H1 (cell line): ENCODE measurements around the gene SLC17A3. TPM values are rescaled to one million over a fixed set of nuclear protein-coding genes. Genes with fewer than 3 reads are reported as not detected.

Experiments
- CTCF ChIA-PET: fragments of 300-600 bp; sonication (Branson Sonifier 250); formaldehyde crosslinking; loops from one replicate; lab custom pipeline; 2021; ENCODE audit not compliant: partially characterized antibody; lab: Charles Lee
- POLR2A ChIA-PET: fragments of 300-600 bp; sonication (Branson Sonifier 250); formaldehyde crosslinking; loops from one replicate; lab custom pipeline; 2021; ENCODE audit warnings: inconsistent platforms; ENCODE audit not compliant: partially characterized antibody; lab: Charles Lee
- DNase-seq, 2 experiments: peaks; one replicate each; pipeline versions ENCODE4 v3.0.0 to v3.0.0-alpha.2; 2010 to 2022; ENCODE audit warnings: low spot score in 2 of 2, low read depth in 1 of 2, mixed read lengths in 1 of 2
- FAIRE-seq: peaks from 2 replicates; lab custom pipeline; 2011; peaks lifted over from hg19 to GRCh38; lab: Jason Lieb, UNC
- H2AFZ ChIP-seq: 2 replicates; pipeline ENCODE4 v1.8.1; 2012; ENCODE audit warnings: low read length, inconsistent platforms
- H2AK5ac ChIP-seq: 2 replicates; pipeline ENCODE4 v1.6.1; 2013; ENCODE audit warnings: low read depth, low read length
- H2BK120ac ChIP-seq: replicated peaks from 2 replicates; pipeline ENCODE3; 2013; ENCODE audit warnings: low read depth, low read length, inconsistent platforms
- H2BK12ac ChIP-seq: 2 replicates; pipeline ENCODE4 v1.6.1; 2013; ENCODE audit warnings: low read depth, low read length
- H2BK15ac ChIP-seq: 2 replicates; pipeline ENCODE4 v1.6.1; 2013; ENCODE audit warnings: low read length
- H2BK20ac ChIP-seq: 2 replicates; pipeline ENCODE4 v1.6.1; 2013; ENCODE audit warnings: low read length
- H2BK5ac ChIP-seq: 2 replicates; pipeline ENCODE4 v1.6.1; 2013; ENCODE audit warnings: low read depth, low read length
- H3K14ac ChIP-seq: 2 replicates; pipeline ENCODE4 v1.6.1; 2013; ENCODE audit warnings: inconsistent platforms; ENCODE audit not compliant: insufficient read length
- H3K18ac ChIP-seq: 2 replicates; pipeline ENCODE4 v1.6.1; 2013; ENCODE audit warnings: low read length; ENCODE audit errors: extremely low read depth
- H3K23ac ChIP-seq: 2 replicates; pipeline ENCODE4 v1.6.1; 2013; ENCODE audit warnings: inconsistent platforms; ENCODE audit not compliant: insufficient read length
- H3K23me2 ChIP-seq: 2 replicates; pipeline ENCODE4 v1.6.1; 2013; ENCODE audit warnings: low read depth, low read length
- H3K27ac ChIP-seq: 2 replicates; pipeline ENCODE4 v1.6.1; 2011; ENCODE audit warnings: low read depth, low read length, inconsistent platforms
- H3K27me3 ChIP-seq, 4 experiments: replicated peaks in 1 of 4; 1 replicate in 1 of 4; 2 replicates in 3 of 4; pipeline versions ENCODE4 v1.6.1 to v1.8.1; 2011 to 2013; ENCODE audit warnings: low read length in 3 of 4, mild to moderate bottlenecking in 3 of 4, inconsistent platforms in 2 of 4, mixed read lengths in 2 of 4, moderate library complexity in 1 of 4; ENCODE audit not compliant: control insufficient read depth in 3 of 4, insufficient read depth in 3 of 4; ENCODE audit errors: extremely low read depth in 1 of 4
- H3K36me3 ChIP-seq, 4 experiments: 2 replicates each; pipeline versions ENCODE4 v1.6.1 to v1.8.1; 2011 to 2013; ENCODE audit warnings: mild to moderate bottlenecking in 4 of 4, low read length in 3 of 4, moderate library complexity in 2 of 4, control low read depth in 1 of 4, inconsistent platforms in 1 of 4; ENCODE audit not compliant: insufficient read depth in 4 of 4, control insufficient read depth in 2 of 4
- H3K4ac ChIP-seq: replicated peaks from 2 replicates; pipeline ENCODE3; 2013; ENCODE audit warnings: low read length, low read depth, mixed read lengths, inconsistent platforms; ENCODE audit not compliant: insufficient read length
- H3K4me1 ChIP-seq, 4 experiments: replicated peaks in 1 of 4; 1 replicate in 1 of 4; 2 replicates in 3 of 4; pipeline versions ENCODE4 v1.6.1 to v1.8.1; 2011 to 2013; ENCODE audit warnings: low read length in 3 of 4, inconsistent platforms in 2 of 4, mixed read lengths in 1 of 4; ENCODE audit not compliant: insufficient read depth in 4 of 4, control insufficient read depth in 3 of 4
- H3K4me2 ChIP-seq, 2 experiments: 2 replicates each; pipeline versions ENCODE4 v1.6.1 to v1.8.1; 2011 to 2013; ENCODE audit warnings: low read depth in 2 of 2, low read length in 2 of 2, control low read depth in 1 of 2, inconsistent platforms in 1 of 2, mild to moderate bottlenecking in 1 of 2; ENCODE audit not compliant: insufficient read depth in 1 of 2
- H3K4me3 ChIP-seq, 4 experiments: fragments of 200-600, 300-600 bp in 1 of 4; sonication (generic), shearing (Covaris generic), sonication (Bioruptor Twin) in 1 of 4; 2 replicates each; pipeline versions ENCODE4 v1.5.1 to v1.8.1; 2011 to 2016; ENCODE audit warnings: low read length in 4 of 4, low read depth in 3 of 4, control low read depth in 2 of 4, inconsistent platforms in 2 of 4, mild to moderate bottlenecking in 2 of 4, mixed read lengths in 1 of 4, moderate library complexity in 1 of 4; ENCODE audit not compliant: insufficient read depth in 2 of 4; ENCODE audit errors: extremely low read depth in 1 of 4
- H3K56ac ChIP-seq: replicated peaks from 2 replicates; pipeline ENCODE3; 2013; ENCODE audit warnings: low read depth, mild to moderate bottlenecking, mixed read lengths, low read length, inconsistent platforms; ENCODE audit not compliant: insufficient read length
- H3K79me1 ChIP-seq: 2 replicates; pipeline ENCODE4 v1.6.1; 2013; ENCODE audit warnings: low read depth, low read length, control low read depth
- H3K79me2 ChIP-seq, 2 experiments: 2 replicates each; pipeline versions ENCODE4 v1.6.1 to v1.8.1; 2012 to 2013; ENCODE audit warnings: low read length in 2 of 2, mild to moderate bottlenecking in 2 of 2, inconsistent platforms in 1 of 2; ENCODE audit not compliant: insufficient read depth in 2 of 2, control insufficient read depth in 1 of 2
- H3K9ac ChIP-seq, 4 experiments: replicated peaks in 1 of 4; 1 replicate in 1 of 4; 2 replicates in 3 of 4; pipeline versions ENCODE4 v1.6.1 to v1.8.1; 2011 to 2013; ENCODE audit warnings: low read depth in 3 of 4, low read length in 3 of 4, control low read depth in 2 of 4, mild to moderate bottlenecking in 2 of 4, moderate library complexity in 2 of 4, inconsistent platforms in 1 of 4; ENCODE audit errors: extremely low read depth in 1 of 4
- H3K9me3 ChIP-seq, 2 experiments: 2 replicates each; pipeline versions ENCODE4 v1.6.1 to v1.8.1; 2012 to 2013; ENCODE audit warnings: mild to moderate bottlenecking in 2 of 2, moderate library complexity in 2 of 2, control low read depth in 1 of 2, inconsistent platforms in 1 of 2, low read depth in 1 of 2, low read length in 1 of 2, mixed read lengths in 1 of 2; ENCODE audit not compliant: insufficient read depth in 2 of 2
- H4K20me1 ChIP-seq, 2 experiments: replicated peaks in 1 of 2; 2 replicates each; pipeline versions ENCODE3 to v1.8.1; 2011 to 2013; ENCODE audit warnings: inconsistent platforms in 2 of 2, low read length in 2 of 2, mild to moderate bottlenecking in 1 of 2; ENCODE audit not compliant: insufficient read depth in 2 of 2, control insufficient read depth in 1 of 2
- H4K5ac ChIP-seq: 2 replicates; pipeline ENCODE4 v1.6.1; 2013; ENCODE audit warnings: low read length, low read depth, mixed read lengths, inconsistent platforms; ENCODE audit not compliant: insufficient read length
- H4K8ac ChIP-seq: 2 replicates; pipeline ENCODE4 v1.8.0; 2013; ENCODE audit warnings: mild to moderate bottlenecking, moderate library complexity, low read length, inconsistent platforms; ENCODE audit not compliant: insufficient read depth; ENCODE audit errors: extremely low read depth
- H4K91ac ChIP-seq: replicated peaks from 2 replicates; pipeline ENCODE3; 2013; ENCODE audit warnings: low read length, mixed read lengths, inconsistent platforms; ENCODE audit not compliant: insufficient read length
- BACH1 ChIP-seq: IDR thresholded peaks from 2 replicates; pipeline ENCODE4 v1.6.1; 2012; ENCODE audit warnings: low read length, improper control_type of control experiment
- CHD2 ChIP-seq: IDR thresholded peaks from 2 replicates; pipeline ENCODE4 v1.6.1; 2012; ENCODE audit warnings: low read length, improper control_type of control experiment
- CREB1 ChIP-seq: IDR thresholded peaks from 2 replicates; pipeline ENCODE4 v1.6.1; 2012; ENCODE audit warnings: inconsistent platforms
- CTBP2 ChIP-seq: IDR thresholded peaks from 2 replicates; pipeline ENCODE4 v1.7.0; 2011; ENCODE audit warnings: borderline replicate concordance, mild to moderate bottlenecking, moderate library complexity, mixed read lengths, low read length; ENCODE audit not compliant: insufficient read depth, insufficient read length
- CTCF ChIP-seq, 3 experiments: IDR thresholded peaks; 1 replicate in 2 of 3; 2 replicates in 1 of 3; pipeline versions ENCODE4 v1.5.1 to v1.6.1; 2011; ENCODE audit warnings: low read length in 3 of 3, mild to moderate bottlenecking in 3 of 3, inconsistent platforms in 2 of 3, low read depth in 1 of 3, moderate library complexity in 1 of 3; ENCODE audit not compliant: insufficient read depth in 1 of 3; ENCODE audit errors: control extremely low read depth in 1 of 3
- HDAC6 ChIP-seq: IDR thresholded peaks from one replicate; pipeline ENCODE4 v1.7.1; 2012; ENCODE audit warnings: low read depth, mild to moderate bottlenecking, inconsistent platforms, low read length, moderate library complexity
- KDM4A ChIP-seq: IDR thresholded peaks from one replicate; pipeline ENCODE4 v1.7.1; 2012; ENCODE audit warnings: low read depth, mild to moderate bottlenecking, moderate library complexity, low read length, inconsistent platforms; ENCODE audit not compliant: severe bottlenecking
- MAFK ChIP-seq: IDR thresholded peaks from 2 replicates; pipeline ENCODE4 v1.6.1; 2012; ENCODE audit warnings: low read depth, mild to moderate bottlenecking, improper control_type of control experiment, low read length
- RFX5 ChIP-seq: IDR thresholded peaks from 2 replicates; pipeline ENCODE4 v1.6.1; 2011; ENCODE audit warnings: low read depth, low read length, improper control_type of control experiment, borderline replicate concordance
- TAF1 ChIP-seq: IDR thresholded peaks from 2 replicates; pipeline ENCODE4 v1.6.1; 2011; ENCODE audit warnings: mild to moderate bottlenecking, low read depth, low read length
- TBP ChIP-seq: IDR thresholded peaks from 2 replicates; pipeline ENCODE4 v1.6.1; 2011; ENCODE audit warnings: low read depth, low read length, improper control_type of control experiment
- TEAD4 ChIP-seq: IDR thresholded peaks from 2 replicates; pipeline ENCODE4 v1.6.1; 2012; ENCODE audit warnings: low read depth, low read length, inconsistent platforms, mixed read lengths
- YY1 ChIP-seq: IDR thresholded peaks from 2 replicates; pipeline ENCODE4 v1.6.1; 2011; ENCODE audit warnings: low read depth, mild to moderate bottlenecking, low read length
- ZNF274 ChIP-seq: IDR thresholded peaks from 2 replicates; pipeline ENCODE4 v1.7.0; 2012; ENCODE audit warnings: low read length, borderline replicate concordance; ENCODE audit errors: extremely low read depth
- polyA plus RNA-seq, 7 experiments: library from polyadenylated mRNA; depleted of rRNA in 3 of 7; stranded (reverse) in 5 of 7; unstranded in 2 of 7; fragments of >200 nt in 5 of 7; fragments of 200-250 nt in 2 of 7; gene quantifications; 1 replicate in 5 of 7; 2 replicates in 1 of 7; 4 replicates in 1 of 7; pipeline versions ENCODE4 v1.2.1 to v1.2.3, GENCODE V29; 2011 to 2013; ENCODE audit warnings: missing spikeins in 2 of 7, mixed read lengths in 2 of 7
- total RNA-seq: library from RNA; stranded (reverse); fragmentation: NEBNext Ultra II Directional; extraction: Animal tissue kit (Norgen Biotek cat#: 25700); gene quantifications from 2 replicates; pipeline ENCODE4 v1.2.1, GENCODE V29; 2021

The SLC17A3 gene
- total and polyA plus RNA-seq, 2 of the 8 experiments (the other 6 are each of a cell fraction or from before 2014, with no cell fraction given): not detected

GRCh38 chr6:25832307-25832662 lies 41.8 kb downstream of the SLC17A3 start:
- Histone ChIP-seq H4K91ac (no peak overlapping the region), H3K14ac (no peak overlapping the region), H3K79me1 (no peaks in the 10 kb centered on the region), H3K9ac (no peak overlapping the region), H2AFZ (no peak overlapping the region), H2BK120ac (no peak overlapping the region), H2BK20ac (no peak overlapping the region), H2AK5ac (no peak overlapping the region), H3K27ac (no peak overlapping the region), H4K20me1 (no peaks in the 10 kb centered on the region), H2BK5ac (no peak overlapping the region), H3K4me2 (no peak overlapping the region), H3K79me2 (no peaks in the 10 kb centered on the region), H3K4ac (no peak overlapping the region), H3K56ac (no peak overlapping the region), H3K9me3 (no peaks in the 10 kb centered on the region), H4K5ac (no peak overlapping the region), H3K23me2 (no peaks in the 10 kb centered on the region), H3K4me1 (no peaks in the 10 kb centered on the region), H3K36me3 (no peaks in the 10 kb centered on the region), H2BK15ac (no peak overlapping the region), H3K23ac (no peak overlapping the region), H3K4me3 (no peak overlapping the region), H4K8ac (no peak overlapping the region), H3K27me3 (no peaks in the 10 kb centered on the region), H3K18ac (no peak overlapping the region), H2BK12ac (no peak overlapping the region)
- no peak for TF ChIP-seq HDAC6
- TF ChIP-seq CHD2: no peak
- TF ChIP-seq CTBP2: no peak
- TF ChIP-seq TAF1: no peak
- TF ChIP-seq KDM4A: no peak
- TF ChIP-seq TEAD4: no peak
- no peak for TF ChIP-seq MAFK
- TF ChIP-seq ZNF274: no peak
- no peak for TF ChIP-seq BACH1
- TF ChIP-seq YY1: no peak
- no peak for TF ChIP-seq CREB1
- TF ChIP-seq RFX5: no peak
- TF ChIP-seq TBP: no peak
- TF ChIP-seq CTCF (IDR thresholded peaks at IDR 0.05; ENCODE audit: control extremely low read depth in 1 of 3, insufficient read depth in 1 of 3, low read depth in 1 of 3, low read length in 3 of 3): no peak
- FAIRE-seq: no peak
- no peak for DNase-seq
- ChIA-PET POLR2A (no interaction called here), CTCF (interaction anchor here (0.7 to 1.6 kb wide), 3 partner anchors 9 to 383 kb away, joined by 3 to 4 read pairs (median 3); no protein-coding TSS in a partner anchor)
